PC-9 (cell line): ENCODE measurements around the gene CNTNAP2. TPM values are rescaled to one million over a fixed set of nuclear protein-coding genes. Genes with fewer than 3 reads are reported as not detected.
"Not testable (repeated sequence)": the region's sequence is repeated elsewhere in the genome, so short reads cannot be mapped to it uniquely, and the experiment has no call there.

Experiments
- BruUV-seq: library from RNA; stranded (reverse); fragments of 400-500 nt; replicated peaks from 2 replicates; lab custom pipeline; 2021; lab: Mats Ljungman, UMichigan
- CTCF ChIA-PET: fragments of 300-600 bp; sonication (Branson Sonifier 250); formaldehyde crosslinking; loops from one replicate; lab custom pipeline; 2022; ENCODE audit warnings: antibody characterized with exemption; lab: Charles Lee
- POLR2A ChIA-PET: fragments of 300-600 bp; sonication (Branson Sonifier 250); formaldehyde crosslinking; loops from one replicate; lab custom pipeline; 2022; ENCODE audit warnings: antibody characterized with exemption; ENCODE audit not compliant: unreplicated experiment; lab: Charles Lee
- DNase-seq, 2 experiments: peaks; one replicate each; pipeline versions ENCODE4 v3.0.0 to v3.0.0-alpha.2; 2015 to 2022; ENCODE audit warnings: mixed read lengths in 1 of 2
- H2AFZ ChIP-seq: fragments of 200-600 bp; sonication (generic); 2 replicates; pipeline ENCODE4 v1.8.1; 2017; ENCODE audit warnings: antibody characterized with exemption
- H3F3A ChIP-seq: fragments of 200-600 bp; sonication (generic); 2 replicates; pipeline ENCODE4 v1.8.1; 2017; ENCODE audit warnings: antibody characterized with exemption, mild to moderate bottlenecking, low read depth; ENCODE audit not compliant: insufficient read depth
- H3K27ac ChIP-seq: fragments of 200-600 bp; sonication (generic); 2 replicates; pipeline ENCODE4 v1.6.1; 2016; ENCODE audit warnings: mixed run types
- H3K27me3 ChIP-seq: fragments of 200-600 bp; sonication (generic); 2 replicates; pipeline ENCODE4 v1.6.1; 2016; ENCODE audit warnings: low read depth, mixed run types; ENCODE audit not compliant: insufficient read depth
- H3K36me3 ChIP-seq: fragments of 200-600 bp; sonication (generic); 2 replicates; pipeline ENCODE4 v1.6.1; 2016; ENCODE audit warnings: low read depth, mixed run types
- H3K4me1 ChIP-seq: fragments of 200-600 bp; sonication (generic); replicated peaks from 2 replicates; pipeline ENCODE4 v1.6.1; 2016; ENCODE audit warnings: mixed run types; ENCODE audit not compliant: insufficient read depth
- H3K4me2 ChIP-seq: fragments of 200-600 bp; sonication (generic); 2 replicates; pipeline ENCODE4 v1.6.1; 2017; ENCODE audit warnings: mixed run types
- H3K4me3 ChIP-seq: fragments of 200-600 bp; sonication (generic); 2 replicates; pipeline ENCODE4 v1.6.1; 2016; ENCODE audit warnings: mixed run types
- H3K79me2 ChIP-seq: fragments of 200-600 bp; sonication (generic); 2 replicates; pipeline ENCODE4 v1.6.1; 2017; ENCODE audit warnings: low read depth, mixed run types
- H3K9me2 ChIP-seq: fragments of 200-600 bp; sonication (generic); 2 replicates; pipeline ENCODE4 v1.8.1; 2017; ENCODE audit warnings: mild to moderate bottlenecking; ENCODE audit not compliant: insufficient read depth
- H3K9me3 ChIP-seq: fragments of 200-600 bp; sonication (generic); 2 replicates; pipeline ENCODE4 v1.8.1; 2016; ENCODE audit warnings: low read depth; ENCODE audit not compliant: insufficient read depth
- H4K20me1 ChIP-seq: fragments of 200-600 bp; sonication (generic); 2 replicates; pipeline ENCODE4 v1.8.1; 2017; ENCODE audit not compliant: insufficient read depth
- EZH2 ChIP-seq: fragments of 200-600 bp; sonication (generic); IDR thresholded peaks from 2 replicates; pipeline ENCODE4 v1.8.0; 2017; ENCODE audit warnings: antibody characterized with exemption, low read depth
- intact Hi-C: fragments of 100-400 bp; cut with micrococcal nuclease; formaldehyde crosslinking; loops from one replicate; pipeline ENCODE4 v1.10.0; 2022; ENCODE audit not compliant: unreplicated experiment
- total RNA-seq: library from RNA; stranded (reverse); gene quantifications from 2 replicates; pipeline ENCODE4 v1.2.3, GENCODE V29; 2021
- TF ChIP-seq, protein P1 (sequence below): fragments of 200-600 bp; sonication (generic); conservative IDR thresholded peaks from 2 replicates; pipeline ENCODE4 v1.6.1; 2017; ENCODE audit warnings: mixed run types, antibody characterized with exemption, mild to moderate bottlenecking, moderate library complexity

Gene CNTNAP2
- total RNA-seq, 1 experiment from 2014 or later: not detected

- Histone ChIP-seq H3K27me3 (no peaks in the 10 kb centered on the region), H3K4me3 (no peak overlapping the region), H3F3A (no peaks in the 10 kb centered on the region), H3K36me3 (no peaks in the 10 kb centered on the region), H3K27ac (no peak overlapping the region), H3K9me3 (no peaks in the 10 kb centered on the region), H3K79me2 (no peaks in the 10 kb centered on the region), H4K20me1 (no peaks in the 10 kb centered on the region), H3K4me1 (no peaks in the 10 kb centered on the region), H2AFZ (no peak overlapping the region), H3K9me2 (no peaks in the 10 kb centered on the region), H3K4me2 (no peak overlapping the region)
- ChIA-PET CTCF (no interaction called here), POLR2A (no interaction called here)
- intact Hi-C loops: no loop called here
- no peak for TF ChIP-seq EZH2
- TF ChIP-seq, protein P1, sequence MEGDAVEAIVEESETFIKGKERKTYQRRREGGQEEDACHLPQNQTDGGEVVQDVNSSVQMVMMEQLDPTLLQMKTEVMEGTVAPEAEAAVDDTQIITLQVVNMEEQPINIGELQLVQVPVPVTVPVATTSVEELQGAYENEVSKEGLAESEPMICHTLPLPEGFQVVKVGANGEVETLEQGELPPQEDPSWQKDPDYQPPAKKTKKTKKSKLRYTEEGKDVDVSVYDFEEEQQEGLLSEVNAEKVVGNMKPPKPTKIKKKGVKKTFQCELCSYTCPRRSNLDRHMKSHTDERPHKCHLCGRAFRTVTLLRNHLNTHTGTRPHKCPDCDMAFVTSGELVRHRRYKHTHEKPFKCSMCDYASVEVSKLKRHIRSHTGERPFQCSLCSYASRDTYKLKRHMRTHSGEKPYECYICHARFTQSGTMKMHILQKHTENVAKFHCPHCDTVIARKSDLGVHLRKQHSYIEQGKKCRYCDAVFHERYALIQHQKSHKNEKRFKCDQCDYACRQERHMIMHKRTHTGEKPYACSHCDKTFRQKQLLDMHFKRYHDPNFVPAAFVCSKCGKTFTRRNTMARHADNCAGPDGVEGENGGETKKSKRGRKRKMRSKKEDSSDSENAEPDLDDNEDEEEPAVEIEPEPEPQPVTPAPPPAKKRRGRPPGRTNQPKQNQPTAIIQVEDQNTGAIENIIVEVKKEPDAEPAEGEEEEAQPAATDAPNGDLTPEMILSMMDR: no peak
- no peak for DNase-seq
- BruUV-seq: no TSS peak
Measured at GRCh38 chr7:146894927-146895326, 778.3 kb downstream of the CNTNAP2 start.

DNA sequence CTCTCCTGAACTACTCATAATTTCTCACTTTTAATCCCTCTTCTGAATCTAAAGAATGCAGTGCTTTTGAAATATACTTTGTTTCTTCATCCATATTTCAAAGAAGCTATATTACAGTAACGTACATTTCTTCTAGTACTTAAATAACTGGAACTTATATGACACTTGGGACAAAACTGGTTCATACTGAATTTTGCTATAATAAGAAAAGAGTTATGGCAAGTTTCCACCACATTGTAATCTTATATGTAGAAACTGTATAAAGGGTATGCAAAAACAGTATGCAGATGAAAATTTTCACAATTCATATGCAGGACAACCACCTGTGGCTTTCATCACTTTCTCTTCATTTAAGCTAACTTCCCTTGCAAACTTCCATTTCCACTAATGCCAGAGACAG is 785.7 kb downstream of the CNTNAP2 start:
- H3K27ac ChIP-seq: no peak overlapping the region
- H3K4me2 ChIP-seq: no peak overlapping the region
- POLR2A ChIA-PET: no interaction called here
- no peaks in the 10 kb centered on the region for H3K27me3 ChIP-seq
- no TSS peak for BruUV-seq
- H3F3A ChIP-seq: no peaks in the 10 kb centered on the region
- no peaks in the 10 kb centered on the region for H3K9me3 ChIP-seq
- no peaks in the 10 kb centered on the region for H3K36me3 ChIP-seq
- no peaks in the 10 kb centered on the region; the same call in 1 of the 2 replicates for H3K9me2 ChIP-seq
- DNase-seq: no peak
- no peak overlapping the region for H2AFZ ChIP-seq
- CTCF ChIA-PET: no interaction called here
- intact Hi-C loops: no loop called here
- no peaks in the 10 kb centered on the region for H3K4me1 ChIP-seq
- H4K20me1 ChIP-seq: no peaks in the 10 kb centered on the region
- TF ChIP-seq, protein P1: no peak
- no peak for TF ChIP-seq EZH2
- no peak overlapping the region for H3K4me3 ChIP-seq
- no peaks in the 10 kb centered on the region for H3K79me2 ChIP-seq

GRCh38 chr7:146902728-146903127 is 786.1 kb downstream of the CNTNAP2 start:
- Histone ChIP-seq H3K4me1 (no peaks in the 10 kb centered on the region), H3K79me2 (no peaks in the 10 kb centered on the region), H3K27me3 (no peaks in the 10 kb centered on the region), H3K4me3 (no peak overlapping the region), H3K9me3 (no peaks in the 10 kb centered on the region), H3K4me2 (no peak overlapping the region), H3K27ac (no peak overlapping the region), H4K20me1 (no peaks in the 10 kb centered on the region), H2AFZ (no peak overlapping the region), H3F3A (no peaks in the 10 kb centered on the region), H3K36me3 (no peaks in the 10 kb centered on the region), H3K9me2 (no peaks in the 10 kb centered on the region; the same call in 1 of the 2 replicates)
- ChIA-PET CTCF (no interaction called here), POLR2A (no interaction called here)
- DNase-seq: no peak
- intact Hi-C loops: no loop called here
- no TSS peak for BruUV-seq
- TF ChIP-seq, protein P1: no peak
- TF ChIP-seq EZH2: no peak

- H3K79me2 ChIP-seq, H3K9me3 ChIP-seq, BruUV-seq, H3K27ac ChIP-seq, H3K9me2 ChIP-seq, H3K4me1 ChIP-seq, H3F3A ChIP-seq, DNase-seq, H4K20me1 ChIP-seq, intact Hi-C loops, H3K27me3 ChIP-seq, POLR2A ChIA-PET, CTCF ChIA-PET, H3K36me3 ChIP-seq: not testable (repeated sequence)
- Histone ChIP-seq H3K4me2 (peak overlapping the region; percentile 55), H2AFZ (peak overlapping the region; percentile 71), H3K4me3 (peak overlapping the region; percentile 53; the same call in 1 of the 2 replicates)
Measured at GRCh38 chr7:146905746-146906145, 789.1 kb downstream of the CNTNAP2 start.
